ENCODE measurements around the gene IGLON5.

IGLON5 gene

GRCh38 chr19:51337141-51337860, 25.9 kb downstream of the IGLON5 start:
- FAIRE-seq (no peak), DNase-seq (ENCODE audit: extremely low spot score, insufficient read length, low read depth) (no peak)

GRCh38 chr19:51337861-51338562, 26.6 kb downstream of the IGLON5 start:
- DNase-seq (ENCODE audit: extremely low spot score, insufficient read length, low read depth) (no peak), FAIRE-seq (no peak)

- peak; percentile 87 for FAIRE-seq
- peak; percentile 87 for DNase-seq (ENCODE audit: extremely low spot score, insufficient read length, low read depth)
Measured at GRCh38 chr19:51338563-51339312, 27.3 kb downstream of the IGLON5 start.

GRCh38 chr19:51339313-51339686, 27.9 kb downstream of the IGLON5 start:
- no peak for DNase-seq (ENCODE audit: extremely low spot score, insufficient read length, low read depth)
- FAIRE-seq, result no peak

- FAIRE-seq, result peak; percentile 88
- DNase-seq (ENCODE audit: extremely low spot score, insufficient read length, low read depth), result peak; percentile 98
Measured at GRCh38 chr19:51339687-51340656, 28.5 kb downstream of the IGLON5 start.

GRCh38 chr19:51341066-51341465, 29.6 kb downstream of the IGLON5 start:
- FAIRE-seq, result no peak
- DNase-seq (ENCODE audit: extremely low spot score, insufficient read length, low read depth), result no peak

- DNase-seq (ENCODE audit: extremely low spot score, insufficient read length, low read depth) (no peak), FAIRE-seq (no peak)
Measured at GRCh38 chr19:51341976-51342580, 30.6 kb downstream of the IGLON5 start, which contains the start of gene VSIG10L. Gene VSIG10L (minus strand): TSS chr19:51342139. CDS start chr19:51342124, 15 bp downstream.

- FAIRE-seq, result no peak
Measured at GRCh38 chr19:51342631-51343569, 31.5 kb downstream of the IGLON5 start.

GRCh38 chr19:51345076-51345620, 33.7 kb downstream of the IGLON5 start:
- no peak for FAIRE-seq

More at GRCh38 chr19:51342631-51343569, 31.5 kb downstream of the IGLON5 start:
- no peak for DNase-seq (ENCODE audit: extremely low spot score, insufficient read length, low read depth)

GRCh38 chr19:51346742-51347141, 35.3 kb downstream of the IGLON5 start:
- FAIRE-seq, result no peak
- no peak for DNase-seq (ENCODE audit: extremely low spot score, insufficient read length, low read depth)

More at GRCh38 chr19:51345076-51345620, 33.7 kb downstream of the IGLON5 start:
- DNase-seq (ENCODE audit: extremely low spot score, insufficient read length, low read depth), result no peak

- DNase-seq (ENCODE audit: extremely low spot score, insufficient read length, low read depth) (no peak), FAIRE-seq (no peak)
Measured at GRCh38 chr19:51347209-51347928, 35.9 kb downstream of the IGLON5 start.

- DNase-seq (ENCODE audit: extremely low spot score, insufficient read length, low read depth), result no peak
- FAIRE-seq, result no peak
Measured at GRCh38 chr19:51351266-51351990, 40.0 kb downstream of the IGLON5 start.

- no peak for FAIRE-seq
- no peak for DNase-seq (ENCODE audit: extremely low spot score, insufficient read length, low read depth)
Measured at GRCh38 chr19:51352783-51353360, 41.4 kb downstream of the IGLON5 start.

- no peak for FAIRE-seq
- no peak for DNase-seq (ENCODE audit: extremely low spot score, insufficient read length, low read depth)
Measured at GRCh38 chr19:51354103-51354741, 42.8 kb downstream of the IGLON5 start.

GRCh38 chr19:51354742-51355148, 43.3 kb downstream of the IGLON5 start:
- no peak for DNase-seq (ENCODE audit: extremely low spot score, insufficient read length, low read depth)
- FAIRE-seq, result no peak
